C4-2B (cell line): Measurements from ENCODE around the gene BMAL1.

ENCODE experiments used
- CTCF ChIP-seq: fragments of 450-650 bp; conservative IDR thresholded peaks from 2 replicates; pipeline ENCODE4 v1.5.1; 2017; ENCODE audit warnings: mild to moderate bottlenecking
- ZFX ChIP-seq: fragments of 450-650 bp; IDR thresholded peaks from 2 replicates; pipeline ENCODE4 v1.6.1; 2017

- no peak for TF ChIP-seq CTCF
- TF ChIP-seq ZFX: no peak
These were observed 8.8 kb upstream of the BMAL1 start for GRCh38 chr11:13268791-13269190.
